ENCODE data around the gene SLC9C1. TPM values are rescaled to one million over a fixed set of nuclear protein-coding genes. Genes with fewer than 3 reads are reported as not detected.

The SLC9C1 gene
- total RNA-seq, 2 experiments from 2014 or later = not detected

DNA sequence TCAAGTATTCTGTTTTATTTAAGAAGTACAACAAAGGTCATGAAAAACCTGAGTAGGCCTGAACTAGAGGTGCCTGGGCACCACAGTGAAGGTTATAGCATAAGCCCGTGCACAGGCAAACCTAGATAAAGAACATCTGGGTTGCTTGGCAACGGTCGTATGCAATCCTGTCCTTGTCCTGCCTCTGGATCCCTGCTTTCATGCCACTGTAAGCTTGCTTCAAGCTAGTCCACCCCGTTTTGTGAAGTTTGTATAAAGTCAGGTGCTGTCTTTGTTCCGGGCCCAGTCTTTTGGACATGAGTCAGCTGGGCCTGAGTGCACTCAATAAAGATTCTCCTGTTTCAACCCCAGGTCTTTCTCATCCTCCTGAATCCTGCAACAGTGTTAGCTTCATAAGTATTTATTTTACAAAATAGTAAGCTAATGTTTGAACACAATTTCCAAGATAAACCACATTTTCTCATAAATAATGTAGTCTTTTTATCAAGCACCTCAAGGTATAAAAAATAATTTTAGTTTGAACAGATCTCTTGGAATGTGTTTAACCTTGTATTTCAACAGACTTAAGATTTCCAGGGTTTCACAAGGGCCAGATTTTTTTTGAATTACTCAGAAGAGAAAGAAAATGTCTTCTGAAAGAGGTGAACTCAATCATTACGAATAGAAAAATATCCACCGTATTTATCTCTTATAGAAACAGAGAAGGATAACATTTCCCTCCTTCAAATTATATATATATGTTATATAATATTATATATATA lies 14.3 kb upstream of the SLC9C1 start:
- Mint-ChIP-seq H3K9me3 (no peaks in the 10 kb centered on the region), H3K4me1 (ENCODE audit: low read depth) (no peaks in the 10 kb centered on the region), H3K36me3 (ENCODE audit: low read depth) (no peaks in the 10 kb centered on the region), H3K4me3 (no peak overlapping the region), H3K27ac (no peak overlapping the region), H3K27me3 (no peaks in the 10 kb centered on the region)
- ATAC-seq = no peak
- DNase-seq = no peak
- ChIA-PET CTCF (interaction anchor here (0.9 to 1.4 kb wide), 3 partner anchors 15 to 197 kb away, joined by 3 to 5 read pairs (median 4); partner anchors contain the start of gene SLC9C1), POLR2A (no interaction called here)
- no peak for TF ChIP-seq CTCF (IDR thresholded peaks at IDR 0.05)
- intact Hi-C loops (cut with micrococcal nuclease) = no loop called here

DNA sequence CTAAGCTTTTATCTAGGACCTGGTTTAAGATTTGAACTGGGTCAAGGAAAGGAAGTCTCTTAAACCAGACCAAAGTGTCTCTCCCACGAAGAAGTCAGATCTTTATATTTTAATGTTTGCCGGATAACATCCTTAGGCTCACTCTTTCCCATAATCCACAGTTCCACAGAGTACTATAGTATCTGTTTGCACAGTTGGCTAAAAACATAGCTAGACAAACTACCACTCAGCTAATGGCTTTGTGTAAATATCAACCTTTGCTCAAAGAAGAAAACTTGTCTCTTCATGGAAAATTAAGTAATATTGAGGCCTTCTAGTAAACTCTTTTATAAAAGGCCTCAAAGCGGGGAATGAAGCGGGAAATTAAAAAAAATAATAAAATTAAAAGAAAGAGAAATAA lies 13.5 kb upstream of the SLC9C1 start:
- no peak for DNase-seq
- Mint-ChIP-seq H3K27me3 (no peaks in the 10 kb centered on the region), H3K36me3 (ENCODE audit: low read depth) (no peaks in the 10 kb centered on the region), H3K4me1 (ENCODE audit: low read depth) (no peaks in the 10 kb centered on the region), H3K9me3 (no peaks in the 10 kb centered on the region), H3K27ac (no peak overlapping the region), H3K4me3 (no peak overlapping the region)
- POLR2A ChIA-PET = no interaction called here
- ATAC-seq = no peak
- CTCF ChIA-PET = interaction anchor here (0.9 to 1.2 kb wide), 2 partner anchors 15 to 196 kb away, joined by 3 to 4 read pairs; no protein-coding TSS in a partner anchor
- intact Hi-C loops (cut with micrococcal nuclease) = no loop called here
- TF ChIP-seq CTCF (IDR thresholded peaks at IDR 0.05) = no peak

DNA sequence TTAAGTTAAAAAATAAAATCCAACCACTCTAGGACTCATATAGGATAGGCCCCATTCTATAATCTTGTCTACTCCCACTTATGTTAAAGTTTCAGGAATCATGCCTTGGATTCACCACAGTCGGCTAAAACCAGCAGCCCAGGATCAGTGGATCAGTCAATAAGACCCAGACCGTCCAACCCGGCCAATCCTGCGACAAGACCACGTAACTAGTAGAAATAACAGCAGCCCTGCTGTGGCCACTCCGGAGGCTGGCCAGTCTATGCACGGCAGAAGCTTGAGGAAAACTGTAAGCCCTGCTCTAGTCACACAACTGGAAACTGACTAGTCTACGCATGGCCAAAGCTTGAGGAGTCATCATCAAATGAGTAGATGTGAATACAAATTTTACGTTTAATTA lies 12.8 kb upstream of the SLC9C1 start:
- intact Hi-C loops (cut with micrococcal nuclease) = no loop called here
- ChIA-PET POLR2A (no interaction called here), CTCF (interaction anchor here (1.2 to 3.5 kb wide), 2 partner anchors 15 to 195 kb away, joined by 4 to 17 read pairs; no protein-coding TSS in a partner anchor)
- Mint-ChIP-seq H3K9me3 (no peaks in the 10 kb centered on the region), H3K27me3 (no peaks in the 10 kb centered on the region), H3K4me3 (no peak overlapping the region), H3K4me1 (ENCODE audit: low read depth) (no peaks in the 10 kb centered on the region), H3K27ac (no peak overlapping the region), H3K36me3 (ENCODE audit: low read depth) (no peaks in the 10 kb centered on the region)
- TF ChIP-seq CTCF (IDR thresholded peaks at IDR 0.05) = no peak
- no peak for ATAC-seq
- no peak for DNase-seq

GRCh38 chr3:112304611-112305010 lies 10.6 kb upstream of the SLC9C1 start:
- Mint-ChIP-seq H3K4me3 (no peak overlapping the region), H3K27ac (no peak overlapping the region), H3K36me3 (ENCODE audit: low read depth) (no peaks in the 10 kb centered on the region), H3K27me3 (no peaks in the 10 kb centered on the region), H3K9me3 (no peaks in the 10 kb centered on the region), H3K4me1 (ENCODE audit: low read depth) (no peaks in the 10 kb centered on the region)
- ChIA-PET POLR2A (interaction anchor here (0.6 to 1.1 kb wide), 3 partner anchors 8 to 665 kb away, joined by 3 to 4 read pairs (median 3); no protein-coding TSS in a partner anchor), CTCF (interaction anchor here (1.1 to 5.8 kb wide), 13 partner anchors 10 to 228 kb away, joined by 3 to 66 read pairs (median 6); partner anchors contain the start of genes CD200, GCSAM and SLC9C1)
- TF ChIP-seq CTCF (IDR thresholded peaks at IDR 0.05) = peak; percentile 11
- ATAC-seq (no peak), DNase-seq (no peak)
- intact Hi-C loops (cut with micrococcal nuclease) = no loop called here

DNA sequence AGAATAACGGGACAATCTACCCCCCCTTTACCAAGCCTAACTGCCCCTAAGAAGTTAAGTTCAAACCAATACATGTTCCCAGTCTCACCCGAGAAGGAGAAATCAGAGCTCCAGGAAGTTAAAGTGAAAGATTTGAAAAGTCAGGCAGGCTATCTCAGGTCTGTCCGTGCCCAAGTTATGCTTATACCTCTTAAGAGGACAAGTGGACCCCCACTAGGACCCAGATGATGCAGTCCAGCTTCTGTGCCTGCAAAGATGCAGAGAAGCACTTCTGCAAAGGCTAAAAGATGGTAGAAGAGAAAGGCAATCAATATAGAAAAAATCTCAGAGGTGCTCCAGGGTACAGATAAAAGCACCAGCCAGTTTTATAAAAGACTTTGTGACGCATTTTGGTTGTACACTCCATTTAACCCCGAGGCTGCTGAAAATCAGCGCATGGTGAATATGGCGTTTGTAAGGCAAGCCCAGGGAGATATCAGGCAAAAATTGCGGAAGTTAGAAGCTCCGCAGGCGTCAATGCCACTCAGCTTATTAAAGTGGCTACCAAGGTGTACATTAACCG lies 9.8 kb upstream of the SLC9C1 start:
- no peaks in the 10 kb centered on the region for H3K9me3 Mint-ChIP-seq
- ChIA-PET POLR2A (interaction anchor here (1.1 to 1.2 kb wide), 3 partner anchors 9 to 31 kb away, joined by 3 to 4 read pairs (median 3); no protein-coding TSS in a partner anchor), CTCF (interaction anchor here (0.7 to 5.8 kb wide), 13 partner anchors 10 to 227 kb away, joined by 3 to 66 read pairs (median 6); partner anchors contain the start of genes CD200 and SLC9C1)
- TF ChIP-seq CTCF (IDR thresholded peaks at IDR 0.05) = no peak
- no peak overlapping the region for H3K4me3 Mint-ChIP-seq
- intact Hi-C loops (cut with micrococcal nuclease) = no loop called here
- ATAC-seq = peak; percentile 65
- no peak overlapping the region for H3K27ac Mint-ChIP-seq
- no peaks in the 10 kb centered on the region for H3K27me3 Mint-ChIP-seq
- DNase-seq = peak; percentile 31
- peaks cover under 1% of the 10 kb centered on the region for H3K4me1 Mint-ChIP-seq (ENCODE audit: low read depth)
- no peaks in the 10 kb centered on the region for H3K36me3 Mint-ChIP-seq (ENCODE audit: low read depth)

All from activated CD8-positive, alpha-beta T cell treated with anti-CD3 and anti-CD28 coated beads for 36 hours (primary cell).